GM19455 (cell line): ENCODE data around the gene CAPN2.
"Not testable (repeated sequence)": the region's sequence is repeated elsewhere in the genome, so short reads cannot be mapped to it uniquely, and the experiment has no call there.

Experiments
- ATAC-seq: cut with Tn5 transposase; IDR thresholded peaks from one replicate; pipeline ENCODE4 v1.9.1; 2021; ENCODE audit not compliant: unreplicated experiment

The CAPN2 gene

GRCh38 chr1:223784541-223784940, 72.2 kb downstream of the CAPN2 start:
- no peak for ATAC-seq

- no peak for ATAC-seq
Measured at GRCh38 chr1:223785808-223786207, 73.5 kb downstream of the CAPN2 start.

GRCh38 chr1:223788746-223789415, 76.5 kb downstream of the CAPN2 start:
- ATAC-seq = no peak

- ATAC-seq = no peak
Measured at GRCh38 chr1:223792046-223792445, 79.7 kb downstream of the CAPN2 start.

- ATAC-seq = no peak
Measured at GRCh38 chr1:223793716-223794115, 81.4 kb downstream of the CAPN2 start.

GRCh38 chr1:223794136-223794880, 82.0 kb downstream of the CAPN2 start:
- no peak for ATAC-seq

GRCh38 chr1:223796210-223796609, 83.9 kb downstream of the CAPN2 start:
- no peak for ATAC-seq

- no peak for ATAC-seq
Measured at GRCh38 chr1:223802032-223802431, 89.7 kb downstream of the CAPN2 start.

- no peak for ATAC-seq
Measured at GRCh38 chr1:223802602-223803001, 90.3 kb downstream of the CAPN2 start.

GRCh38 chr1:223803211-223803610, 90.9 kb downstream of the CAPN2 start:
- ATAC-seq = no peak

GRCh38 chr1:223809905-223810304, 97.6 kb downstream of the CAPN2 start:
- not testable (repeated sequence) for ATAC-seq

- no peak for ATAC-seq
Measured at GRCh38 chr1:223810586-223810985, 98.2 kb downstream of the CAPN2 start.

GRCh38 chr1:223811634-223812101, 99.3 kb downstream of the CAPN2 start:
- ATAC-seq = no peak

GRCh38 chr1:223813645-223814044, 101.3 kb downstream of the CAPN2 start:
- ATAC-seq = no peak

- no peak for ATAC-seq
Measured at GRCh38 chr1:223815020-223815853, 102.9 kb downstream of the CAPN2 start.

- no peak for ATAC-seq
Measured at GRCh38 chr1:223815865-223816264, 103.5 kb downstream of the CAPN2 start.

GRCh38 chr1:223817265-223817664, 104.9 kb downstream of the CAPN2 start:
- ATAC-seq = not testable (repeated sequence)

GRCh38 chr1:223819730-223820514, 107.6 kb downstream of the CAPN2 start:
- no peak for ATAC-seq

- no peak for ATAC-seq
Measured at GRCh38 chr1:223820515-223820858, 108.1 kb downstream of the CAPN2 start.

GRCh38 chr1:223820971-223821370, 108.6 kb downstream of the CAPN2 start:
- ATAC-seq = no peak

- ATAC-seq = no peak
Measured at GRCh38 chr1:223824287-223824686, 111.9 kb downstream of the CAPN2 start.
